GM12892 (cell line): ENCODE data around the gene FABP6.

Experiments
- POLR2A ChIP-seq: IDR thresholded peaks from 2 replicates; pipeline ENCODE4 v1.6.1; 2011; ENCODE audit warnings: low read depth, low read length, control low read depth
- POLR2AphosphoS5 ChIP-seq: IDR thresholded peaks from 2 replicates; pipeline ENCODE4 v1.6.1; 2011; ENCODE audit warnings: low read depth, low read length, control low read depth
- TAF1 ChIP-seq: IDR thresholded peaks from 2 replicates; pipeline ENCODE4 v1.6.1; 2011; ENCODE audit warnings: low read depth, mild to moderate bottlenecking, control low read depth, low read length, borderline replicate concordance

- TF ChIP-seq POLR2AphosphoS5 (no peak), TAF1 (no peak), POLR2A (no peak)
Observed at GRCh38 chr5:160198146-160198545, 31.2 kb upstream of the FABP6 start.
